Measurements from ENCODE around the gene CDKL1.

- TF ChIP-seq, protein P1, sequence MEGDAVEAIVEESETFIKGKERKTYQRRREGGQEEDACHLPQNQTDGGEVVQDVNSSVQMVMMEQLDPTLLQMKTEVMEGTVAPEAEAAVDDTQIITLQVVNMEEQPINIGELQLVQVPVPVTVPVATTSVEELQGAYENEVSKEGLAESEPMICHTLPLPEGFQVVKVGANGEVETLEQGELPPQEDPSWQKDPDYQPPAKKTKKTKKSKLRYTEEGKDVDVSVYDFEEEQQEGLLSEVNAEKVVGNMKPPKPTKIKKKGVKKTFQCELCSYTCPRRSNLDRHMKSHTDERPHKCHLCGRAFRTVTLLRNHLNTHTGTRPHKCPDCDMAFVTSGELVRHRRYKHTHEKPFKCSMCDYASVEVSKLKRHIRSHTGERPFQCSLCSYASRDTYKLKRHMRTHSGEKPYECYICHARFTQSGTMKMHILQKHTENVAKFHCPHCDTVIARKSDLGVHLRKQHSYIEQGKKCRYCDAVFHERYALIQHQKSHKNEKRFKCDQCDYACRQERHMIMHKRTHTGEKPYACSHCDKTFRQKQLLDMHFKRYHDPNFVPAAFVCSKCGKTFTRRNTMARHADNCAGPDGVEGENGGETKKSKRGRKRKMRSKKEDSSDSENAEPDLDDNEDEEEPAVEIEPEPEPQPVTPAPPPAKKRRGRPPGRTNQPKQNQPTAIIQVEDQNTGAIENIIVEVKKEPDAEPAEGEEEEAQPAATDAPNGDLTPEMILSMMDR (IDR thresholded peaks at IDR 0.05), result peak in 3 of 5 experiments; percentile 7 to 49 (median 40)
- peak in 1 of 2 donors; percentile 47 for TF ChIP-seq POLR2A (IDR thresholded peaks at IDR 0.05)
- peak in 1 of 2 donors; percentile 79 for TF ChIP-seq EP300 (IDR thresholded peaks at IDR 0.05)
These were observed 61.3 kb downstream of the CDKL1 start for GRCh38 chr14:50335389-50335788.
